Measurements from ENCODE around the gene PARD3.
A peak's percentile ranks its signal among the peaks of the same experiment; 100 is the strongest.
"Not testable (repeated sequence)": the region's sequence is repeated elsewhere in the genome, so short reads cannot be mapped to it uniquely, and the experiment has no call there.

PARD3 gene

GRCh38 chr10:34757933-34758332 is 57.2 kb downstream of the PARD3 start:
- Histone ChIP-seq H3K36me3 (ENCODE audit: control insufficient read depth, insufficient read depth, low read length) (no peaks in the 10 kb centered on the region), H3K4me1 (ENCODE audit: control insufficient read depth, insufficient read depth, low read length, poor library complexity, severe bottlenecking) (peaks cover 15% of the 10 kb centered on the region), H3K9me3 (ENCODE audit: control insufficient read depth, low read length) (no peaks in the 10 kb centered on the region), H3K4me3 (ENCODE audit: extremely low read depth, insufficient read depth, low read length, poor library complexity, severe bottlenecking) (no peak overlapping the region), H3K27ac (ENCODE audit: low read depth, low read length, severe bottlenecking) (peak overlapping the region; percentile 57)

- not testable (repeated sequence) for H3K9me3 ChIP-seq (ENCODE audit: control insufficient read depth, low read length); H3K4me3 ChIP-seq (ENCODE audit: extremely low read depth, insufficient read depth, low read length, poor library complexity, severe bottlenecking); H3K27ac ChIP-seq (ENCODE audit: low read depth, low read length, severe bottlenecking); H3K36me3 ChIP-seq (ENCODE audit: control insufficient read depth, insufficient read depth, low read length)
- peaks cover 15% of the 10 kb centered on the region for H3K4me1 ChIP-seq (ENCODE audit: control insufficient read depth, insufficient read depth, low read length, poor library complexity, severe bottlenecking)
- WGBS, 2 experiments (ENCODE audit: insufficient coverage in 2 of 2), result 89 to 100% methylated on average over 2 to 3 of the region's 4 CpGs
Measured at GRCh38 chr10:34757181-34757580, 57.9 kb downstream of the PARD3 start.

GRCh38 chr10:34756584-34756983 is 58.5 kb downstream of the PARD3 start:
- H3K9me3 ChIP-seq (ENCODE audit: control insufficient read depth, low read length), result no peaks in the 10 kb centered on the region
- H3K27ac ChIP-seq (ENCODE audit: low read depth, low read length, severe bottlenecking), result no peak overlapping the region
- no peak overlapping the region for H3K4me3 ChIP-seq (ENCODE audit: extremely low read depth, insufficient read depth, low read length, poor library complexity, severe bottlenecking)
- no peaks in the 10 kb centered on the region for H3K36me3 ChIP-seq (ENCODE audit: control insufficient read depth, insufficient read depth, low read length)
- peaks cover 15% of the 10 kb centered on the region for H3K4me1 ChIP-seq (ENCODE audit: control insufficient read depth, insufficient read depth, low read length, poor library complexity, severe bottlenecking)
- 93 to 96% methylated on average over 2 to 3 of the region's 3 CpGs for WGBS, 2 experiments (ENCODE audit: insufficient coverage in 2 of 2)

- 58 to 63% methylated on average over 2 to 4 of the region's 5 CpGs for WGBS, 2 experiments (ENCODE audit: insufficient coverage in 2 of 2)
- no peak overlapping the region for H3K27ac ChIP-seq (ENCODE audit: low read depth, low read length, severe bottlenecking)
- H3K9me3 ChIP-seq (ENCODE audit: control insufficient read depth, low read length), result no peaks in the 10 kb centered on the region
Measured at GRCh38 chr10:34753014-34753757, 61.9 kb downstream of the PARD3 start.

GRCh38 chr10:34751272-34751671 is 63.8 kb downstream of the PARD3 start:
- H3K9me3 ChIP-seq (ENCODE audit: control insufficient read depth, low read length), result no peaks in the 10 kb centered on the region
- H3K36me3 ChIP-seq (ENCODE audit: control insufficient read depth, insufficient read depth, low read length), result no peaks in the 10 kb centered on the region
- no peaks in the 10 kb centered on the region for H3K4me1 ChIP-seq (ENCODE audit: control insufficient read depth, insufficient read depth, low read length, poor library complexity, severe bottlenecking)
- WGBS, 2 experiments (ENCODE audit: insufficient coverage in 2 of 2), result 43 to 83% methylated on average over 1 to 2 of the region's 2 CpGs
- H3K4me3 ChIP-seq (ENCODE audit: extremely low read depth, insufficient read depth, low read length, poor library complexity, severe bottlenecking), result no peak overlapping the region
- H3K27ac ChIP-seq (ENCODE audit: low read depth, low read length, severe bottlenecking), result no peak overlapping the region

More at GRCh38 chr10:34753014-34753757, 61.9 kb downstream of the PARD3 start:
- no peaks in the 10 kb centered on the region for H3K36me3 ChIP-seq (ENCODE audit: control insufficient read depth, insufficient read depth, low read length)
- H3K4me1 ChIP-seq (ENCODE audit: control insufficient read depth, insufficient read depth, low read length, poor library complexity, severe bottlenecking), result peaks cover 9% of the 10 kb centered on the region
- no peak overlapping the region for H3K4me3 ChIP-seq (ENCODE audit: extremely low read depth, insufficient read depth, low read length, poor library complexity, severe bottlenecking)

GRCh38 chr10:34750795-34751194 is 64.3 kb downstream of the PARD3 start:
- not testable (repeated sequence) for H3K9me3 ChIP-seq (ENCODE audit: control insufficient read depth, low read length); H3K4me1 ChIP-seq (ENCODE audit: control insufficient read depth, insufficient read depth, low read length, poor library complexity, severe bottlenecking); H3K36me3 ChIP-seq (ENCODE audit: control insufficient read depth, insufficient read depth, low read length); H3K4me3 ChIP-seq (ENCODE audit: extremely low read depth, insufficient read depth, low read length, poor library complexity, severe bottlenecking); H3K27ac ChIP-seq (ENCODE audit: low read depth, low read length, severe bottlenecking)
- WGBS, 2 experiments (ENCODE audit: insufficient coverage in 2 of 2), result 67% methylated on average over 3 of the region's 7 CpGs; no CpG with 5 or more reads in 1 of the 2 experiments

GRCh38 chr10:34748767-34749166 is 66.3 kb downstream of the PARD3 start:
- no peaks in the 10 kb centered on the region for H3K36me3 ChIP-seq (ENCODE audit: control insufficient read depth, insufficient read depth, low read length)
- no peaks in the 10 kb centered on the region for H3K4me1 ChIP-seq (ENCODE audit: control insufficient read depth, insufficient read depth, low read length, poor library complexity, severe bottlenecking)
- no peaks in the 10 kb centered on the region for H3K9me3 ChIP-seq (ENCODE audit: control insufficient read depth, low read length)
- H3K27ac ChIP-seq (ENCODE audit: low read depth, low read length, severe bottlenecking), result no peak overlapping the region
- WGBS, 2 experiments (ENCODE audit: insufficient coverage in 2 of 2), result 82 to 95% methylated on average over 3 to 4 of the region's 4 CpGs
- no peak overlapping the region for H3K4me3 ChIP-seq (ENCODE audit: extremely low read depth, insufficient read depth, low read length, poor library complexity, severe bottlenecking)

- H3K4me3 ChIP-seq (ENCODE audit: extremely low read depth, insufficient read depth, low read length, poor library complexity, severe bottlenecking), result no peak overlapping the region
- 84 to 100% methylated on average over 5 of the region's 6 CpGs for WGBS, 2 experiments (ENCODE audit: insufficient coverage in 2 of 2)
- no peak overlapping the region for H3K27ac ChIP-seq (ENCODE audit: low read depth, low read length, severe bottlenecking)
- H3K4me1 ChIP-seq (ENCODE audit: control insufficient read depth, insufficient read depth, low read length, poor library complexity, severe bottlenecking), result no peaks in the 10 kb centered on the region
- H3K9me3 ChIP-seq (ENCODE audit: control insufficient read depth, low read length), result no peaks in the 10 kb centered on the region
- no peaks in the 10 kb centered on the region for H3K36me3 ChIP-seq (ENCODE audit: control insufficient read depth, insufficient read depth, low read length)
Measured at GRCh38 chr10:34748357-34748756, 66.7 kb downstream of the PARD3 start.

GRCh38 chr10:34746094-34746493 is 69.0 kb downstream of the PARD3 start:
- Histone ChIP-seq H3K4me3 (ENCODE audit: extremely low read depth, insufficient read depth, low read length, poor library complexity, severe bottlenecking) (no peak overlapping the region), H3K9me3 (ENCODE audit: control insufficient read depth, low read length) (no peaks in the 10 kb centered on the region), H3K36me3 (ENCODE audit: control insufficient read depth, insufficient read depth, low read length) (peaks cover 4% of the 10 kb centered on the region), H3K4me1 (ENCODE audit: control insufficient read depth, insufficient read depth, low read length, poor library complexity, severe bottlenecking) (peaks cover 5% of the 10 kb centered on the region), H3K27ac (ENCODE audit: low read depth, low read length, severe bottlenecking) (no peak overlapping the region)
- WGBS, 2 experiments (ENCODE audit: insufficient coverage in 2 of 2), result 83% methylated on average over 1 of the region's 4 CpGs; no CpG with 5 or more reads in 1 of the 2 experiments

GRCh38 chr10:34745244-34745643 is 69.9 kb downstream of the PARD3 start:
- WGBS, 2 experiments (ENCODE audit: insufficient coverage in 2 of 2), result 89 to 92% methylated on average over 3 of the region's 4 CpGs

GRCh38 chr10:34744590-34744989 is 70.5 kb downstream of the PARD3 start:
- no peak overlapping the region for H3K4me3 ChIP-seq (ENCODE audit: extremely low read depth, insufficient read depth, low read length, poor library complexity, severe bottlenecking)
- no peaks in the 10 kb centered on the region for H3K9me3 ChIP-seq (ENCODE audit: control insufficient read depth, low read length)
- H3K4me1 ChIP-seq (ENCODE audit: control insufficient read depth, insufficient read depth, low read length, poor library complexity, severe bottlenecking), result peaks cover 12% of the 10 kb centered on the region
- 95% methylated on average over 2 of the region's 3 CpGs; no CpG with 5 or more reads in 1 of the 2 experiments for WGBS, 2 experiments (ENCODE audit: insufficient coverage in 2 of 2)
- no peak overlapping the region for H3K27ac ChIP-seq (ENCODE audit: low read depth, low read length, severe bottlenecking)
- H3K36me3 ChIP-seq (ENCODE audit: control insufficient read depth, insufficient read depth, low read length), result peaks cover 4% of the 10 kb centered on the region

More at GRCh38 chr10:34745244-34745643, 69.9 kb downstream of the PARD3 start:
- H3K36me3 ChIP-seq (ENCODE audit: control insufficient read depth, insufficient read depth, low read length), result peaks cover 4% of the 10 kb centered on the region
- no peak overlapping the region for H3K27ac ChIP-seq (ENCODE audit: low read depth, low read length, severe bottlenecking)
- H3K4me1 ChIP-seq (ENCODE audit: control insufficient read depth, insufficient read depth, low read length, poor library complexity, severe bottlenecking), result peaks cover 7% of the 10 kb centered on the region
- no peak overlapping the region for H3K4me3 ChIP-seq (ENCODE audit: extremely low read depth, insufficient read depth, low read length, poor library complexity, severe bottlenecking)
- no peaks in the 10 kb centered on the region for H3K9me3 ChIP-seq (ENCODE audit: control insufficient read depth, low read length)
